HFF-Myc (cell line): ENCODE measurements around the gene ADAMTS13.

Experiments used
- DNase-seq: peaks from one replicate; pipeline ENCODE4 v3.0.0-alpha.2; 2011; ENCODE audit warnings: low read depth; ENCODE audit errors: extremely low read depth
- H3K4me3 ChIP-seq: replicated peaks from 2 replicates; pipeline ENCODE4 v1.5.1; 2011; ENCODE audit warnings: low read depth, mild to moderate bottlenecking, control low read depth, low read length
- CTCF ChIP-seq: IDR thresholded peaks from 2 replicates; pipeline ENCODE4 v1.5.1; 2012; ENCODE audit warnings: mild to moderate bottlenecking, low read depth, low read length, control low read depth; ENCODE audit errors: missing control alignments

Gene ADAMTS13

GRCh38 chr9:133425049-133425632, 3.0 kb downstream of the ADAMTS13 start:
- H3K4me3 ChIP-seq = no peak overlapping the region
- TF ChIP-seq CTCF = no peak
- DNase-seq = no peak

- no peak for DNase-seq
- no peak for TF ChIP-seq CTCF
- no peak overlapping the region for H3K4me3 ChIP-seq
Measured at GRCh38 chr9:133426011-133426410, 3.8 kb downstream of the ADAMTS13 start.

GRCh38 chr9:133427658-133428348, 5.6 kb downstream of the ADAMTS13 start:
- DNase-seq = no peak
- no peak overlapping the region for H3K4me3 ChIP-seq
- no peak for TF ChIP-seq CTCF

DNA sequence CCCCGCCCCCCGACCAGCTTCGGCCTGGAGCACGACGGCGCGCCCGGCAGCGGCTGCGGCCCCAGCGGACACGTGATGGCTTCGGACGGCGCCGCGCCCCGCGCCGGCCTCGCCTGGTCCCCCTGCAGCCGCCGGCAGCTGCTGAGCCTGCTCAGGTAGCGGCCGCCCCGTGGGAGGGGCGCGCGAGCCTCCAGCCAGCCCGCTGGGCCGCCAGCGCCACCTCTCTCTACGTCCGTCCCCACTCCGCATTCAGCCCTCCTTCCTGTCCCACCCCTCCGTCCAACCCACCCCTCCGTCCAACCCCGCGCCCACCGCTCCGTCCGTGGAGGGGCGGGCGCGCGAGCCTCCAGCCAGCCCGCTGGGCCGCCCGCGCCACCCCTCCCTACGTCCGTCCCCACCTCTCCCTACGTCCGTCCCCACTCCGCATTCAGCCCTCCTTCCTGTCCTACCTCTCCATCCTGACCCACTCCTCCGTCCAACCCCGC, 6.5 kb downstream of the ADAMTS13 start:
- no peak for DNase-seq
- no peak for TF ChIP-seq CTCF
- no peak overlapping the region for H3K4me3 ChIP-seq

- no peak for DNase-seq
- no peak overlapping the region for H3K4me3 ChIP-seq
- no peak for TF ChIP-seq CTCF
Measured at GRCh38 chr9:133429214-133429613, 7.0 kb downstream of the ADAMTS13 start.

GRCh38 chr9:133429641-133430161, 7.5 kb downstream of the ADAMTS13 start:
- TF ChIP-seq CTCF = peak; percentile 46
- no peak for DNase-seq

More at GRCh38 chr9:133429641-133430161, 7.5 kb downstream of the ADAMTS13 start:
- no peak overlapping the region for H3K4me3 ChIP-seq
